PC-3 (cell line): ENCODE data around the gene GALNT2. TPM values are rescaled to one million over a fixed set of nuclear protein-coding genes. Genes with fewer than 3 reads are reported as not detected.

Experiments used
- ATAC-seq: fragments of 200-7000 bp; cut with Tn5 transposase; 2 replicates; pipeline ENCODE4 v1.9.1; 2020; ENCODE audit warnings: mild to moderate bottlenecking, moderate library complexity
- BruUV-seq: library from RNA; stranded (reverse); fragments of 400-500 nt; replicated peaks from 2 replicates; lab custom pipeline; 2021; lab: Mats Ljungman, UMichigan
- CTCF ChIA-PET: fragments of 300-600 bp; sonication (Branson Sonifier 250); formaldehyde crosslinking; loops from one replicate; lab custom pipeline; 2022; ENCODE audit warnings: antibody characterized with exemption; lab: Charles Lee
- POLR2A ChIA-PET: fragments of 300-600 bp; sonication (Branson Sonifier 250); formaldehyde crosslinking; loops from one replicate; lab custom pipeline; 2022; ENCODE audit warnings: antibody characterized with exemption; ENCODE audit not compliant: unreplicated experiment; lab: Charles Lee
- DNase-seq: peaks from one replicate; pipeline ENCODE4 v3.0.0-alpha.2; 2015
- H2AFZ ChIP-seq: fragments of 300-600 bp; sonication (generic); 2 replicates; pipeline ENCODE4 v1.6.0; 2016; ENCODE audit warnings: antibody characterized with exemption, low read length
- H3F3A ChIP-seq: fragments of 300-600 bp; sonication (generic); one replicate; pipeline ENCODE4 v1.6.0; 2017; ENCODE audit warnings: antibody characterized with exemption, low read length, control low read depth, mild to moderate bottlenecking; ENCODE audit not compliant: unreplicated experiment
- H3K27ac ChIP-seq: fragments of 300-600 bp; sonication (generic); 2 replicates; pipeline ENCODE4 v1.5.1; 2016; ENCODE audit warnings: mild to moderate bottlenecking, low read length
- H3K27me3 ChIP-seq: fragments of 300-600 bp; sonication (generic); 2 replicates; pipeline ENCODE4 v1.6.1; 2016; ENCODE audit warnings: low read length, mixed read lengths
- H3K36me3 ChIP-seq: fragments of 300-600 bp; sonication (generic); 2 replicates; pipeline ENCODE4 v1.6.1; 2016; ENCODE audit warnings: low read depth, mixed run types, low read length, mixed read lengths
- H3K4me1 ChIP-seq: fragments of 300-600 bp; sonication (generic); 2 replicates; pipeline ENCODE4 v1.5.1; 2016; ENCODE audit warnings: low read length; ENCODE audit not compliant: insufficient read depth
- H3K4me2 ChIP-seq: fragments of 300-600 bp; sonication (generic); 2 replicates; pipeline ENCODE4 v1.6.0; 2016; ENCODE audit warnings: low read length
- H3K4me3 ChIP-seq: fragments of 300-600 bp; sonication (generic); 2 replicates; pipeline ENCODE4 v1.5.1; 2016; ENCODE audit warnings: mild to moderate bottlenecking, low read length, mixed read lengths
- H3K79me2 ChIP-seq: fragments of 300-600 bp; sonication (generic); 2 replicates; pipeline ENCODE4 v1.6.1; 2017; ENCODE audit warnings: low read length, mixed read lengths
- H3K9ac ChIP-seq: fragments of 300-600 bp; sonication (generic); 2 replicates; pipeline ENCODE4 v1.6.0; 2016; ENCODE audit warnings: mild to moderate bottlenecking, low read length
- H3K9me2 ChIP-seq: fragments of 300-600 bp; sonication (generic); replicated peaks from 2 replicates; pipeline ENCODE4 v1.6.1; 2016; ENCODE audit warnings: mixed run types, low read length, mixed read lengths
- H3K9me3 ChIP-seq: fragments of 300-600 bp; sonication (generic); 2 replicates; pipeline ENCODE4 v1.6.1; 2016; ENCODE audit warnings: low read length, mixed read lengths
- H4K20me1 ChIP-seq: fragments of 300-600 bp; sonication (generic); 2 replicates; pipeline ENCODE4 v1.6.1; 2016; ENCODE audit warnings: low read length, mixed read lengths
- EZH2 ChIP-seq: fragments of 300-600 bp; sonication (generic); IDR thresholded peaks from one replicate; pipeline ENCODE4 v1.6.1; 2017; ENCODE audit warnings: antibody characterized with exemption, mild to moderate bottlenecking, low read length; ENCODE audit not compliant: unreplicated experiment
- EZH2phosphoT487 ChIP-seq: fragments of 300-600 bp; sonication (generic); IDR thresholded peaks from 2 replicates; pipeline ENCODE4 v1.6.1; 2018; ENCODE audit warnings: mild to moderate bottlenecking, antibody characterized with exemption, low read length, borderline replicate concordance
- intact Hi-C: fragments of 100-400 bp; cut with micrococcal nuclease; formaldehyde crosslinking; loops from 2 replicates; pipeline ENCODE4 v1.9.0; 2023
- total RNA-seq: library from RNA; depleted of rRNA; stranded (reverse); fragments of >200 nt; gene quantifications from 2 replicates; pipeline ENCODE4 v1.2.3, GENCODE V29; 2014
- TF ChIP-seq, protein P1 (sequence below): fragments of 300-600 bp; sonication (generic); conservative IDR thresholded peaks from 2 replicates; pipeline ENCODE4 v1.5.1; 2017; ENCODE audit warnings: antibody characterized with exemption, low read depth, mild to moderate bottlenecking, low read length

Gene GALNT2
- total RNA-seq, 1 experiment from 2014 or later: 182 TPM

DNA sequence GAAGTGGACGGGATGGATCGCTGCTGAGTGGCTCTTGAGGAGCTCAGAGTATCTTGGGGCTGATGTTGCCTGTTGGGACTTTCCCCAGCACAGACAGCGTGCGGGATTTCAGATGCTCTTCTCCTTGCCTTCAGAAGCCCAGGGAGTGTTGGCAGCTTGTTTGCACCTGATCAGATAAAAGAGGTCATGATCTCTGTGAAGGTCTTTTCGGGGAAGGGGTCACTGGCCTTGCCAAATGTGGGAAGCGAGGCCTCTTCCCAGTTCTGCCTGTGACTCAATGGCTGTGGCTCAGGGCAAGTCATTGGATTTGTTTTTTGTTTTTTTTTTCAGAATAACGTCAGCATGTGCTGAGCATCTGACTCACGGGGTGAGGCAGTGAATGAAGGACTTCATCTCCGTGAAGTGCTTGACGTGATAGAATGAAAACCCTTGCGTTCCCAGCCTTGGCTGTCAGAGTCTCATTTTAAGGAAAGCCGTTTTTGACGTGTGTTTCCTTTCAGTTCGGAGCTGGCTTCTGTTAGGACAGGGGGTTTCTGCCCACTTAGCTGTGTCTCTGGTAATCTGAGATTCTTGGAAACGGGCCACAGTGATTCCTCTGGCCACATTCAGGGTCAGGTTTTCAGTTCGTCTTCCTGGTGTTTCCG, 46.7 kb downstream of the GALNT2 start:
- peak overlapping the region; percentile 67 for H3K9ac ChIP-seq
- peak overlapping the region; percentile 82 for H3K27ac ChIP-seq
- H3K9me3 ChIP-seq: no peaks in the 10 kb centered on the region
- H4K20me1 ChIP-seq: no peaks in the 10 kb centered on the region; the same call in 1 of the 2 replicates
- peaks cover 26% of the 10 kb centered on the region for H3K4me1 ChIP-seq
- ChIA-PET CTCF (no interaction called here), POLR2A (no interaction called here)
- intact Hi-C loops: no loop called here
- H3K4me2 ChIP-seq: peak overlapping the region; percentile 56
- no peaks in the 10 kb centered on the region for H3K27me3 ChIP-seq
- BruUV-seq: no TSS peak
- DNase-seq (peak; percentile 93), ATAC-seq (peak; percentile 76)
- H3K4me3 ChIP-seq: peak overlapping the region; percentile 3; the same call in 1 of the 2 replicates
- H3K79me2 ChIP-seq: peaks cover 99% of the 10 kb centered on the region
- H3K36me3 ChIP-seq: peaks cover 35% of the 10 kb centered on the region
- H2AFZ ChIP-seq: no peak overlapping the region
- no peak for TF ChIP-seq EZH2phosphoT487
- no peak for TF ChIP-seq EZH2
- TF ChIP-seq, protein P1, sequence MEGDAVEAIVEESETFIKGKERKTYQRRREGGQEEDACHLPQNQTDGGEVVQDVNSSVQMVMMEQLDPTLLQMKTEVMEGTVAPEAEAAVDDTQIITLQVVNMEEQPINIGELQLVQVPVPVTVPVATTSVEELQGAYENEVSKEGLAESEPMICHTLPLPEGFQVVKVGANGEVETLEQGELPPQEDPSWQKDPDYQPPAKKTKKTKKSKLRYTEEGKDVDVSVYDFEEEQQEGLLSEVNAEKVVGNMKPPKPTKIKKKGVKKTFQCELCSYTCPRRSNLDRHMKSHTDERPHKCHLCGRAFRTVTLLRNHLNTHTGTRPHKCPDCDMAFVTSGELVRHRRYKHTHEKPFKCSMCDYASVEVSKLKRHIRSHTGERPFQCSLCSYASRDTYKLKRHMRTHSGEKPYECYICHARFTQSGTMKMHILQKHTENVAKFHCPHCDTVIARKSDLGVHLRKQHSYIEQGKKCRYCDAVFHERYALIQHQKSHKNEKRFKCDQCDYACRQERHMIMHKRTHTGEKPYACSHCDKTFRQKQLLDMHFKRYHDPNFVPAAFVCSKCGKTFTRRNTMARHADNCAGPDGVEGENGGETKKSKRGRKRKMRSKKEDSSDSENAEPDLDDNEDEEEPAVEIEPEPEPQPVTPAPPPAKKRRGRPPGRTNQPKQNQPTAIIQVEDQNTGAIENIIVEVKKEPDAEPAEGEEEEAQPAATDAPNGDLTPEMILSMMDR: no peak
- no peaks in the 10 kb centered on the region for H3K9me2 ChIP-seq
- no peaks in the 10 kb centered on the region for H3F3A ChIP-seq

DNA sequence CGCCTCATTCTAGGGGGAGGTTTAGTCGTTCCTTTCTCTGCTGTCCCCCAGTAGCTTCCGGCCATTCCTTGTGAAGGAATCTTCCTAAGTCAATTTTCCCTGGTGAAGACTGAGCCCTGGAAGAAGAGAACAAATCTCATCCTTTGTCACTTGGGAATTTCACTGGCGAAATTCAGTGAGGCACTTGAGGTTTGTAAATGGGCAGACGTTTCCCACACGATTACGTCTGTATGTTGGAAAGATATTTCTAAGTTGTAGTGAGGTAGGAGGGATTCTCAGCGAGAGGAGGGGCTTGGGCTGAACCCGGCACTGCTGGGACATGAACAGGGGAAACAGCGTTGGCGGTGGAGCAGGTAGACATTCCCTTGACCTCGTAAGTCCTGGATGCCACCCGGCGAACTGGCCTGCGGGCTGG, 47.2 kb downstream of the GALNT2 start:
- Histone ChIP-seq H3K9ac (peak overlapping the region; percentile 67), H3K79me2 (peaks cover 99% of the 10 kb centered on the region), H3K4me3 (peak overlapping the region; percentile 3; the same call in 1 of the 2 replicates), H3K4me2 (peak overlapping the region; percentile 56), H3K9me2 (no peaks in the 10 kb centered on the region), H3K4me1 (peaks cover 26% of the 10 kb centered on the region), H3K27me3 (no peaks in the 10 kb centered on the region), H3F3A (no peaks in the 10 kb centered on the region), H4K20me1 (no peaks in the 10 kb centered on the region; the same call in 1 of the 2 replicates), H3K27ac (peak overlapping the region; percentile 82), H2AFZ (no peak overlapping the region), H3K36me3 (peaks cover 40% of the 10 kb centered on the region), H3K9me3 (no peaks in the 10 kb centered on the region)
- no peak for DNase-seq
- POLR2A ChIA-PET: no interaction called here
- no TSS peak for BruUV-seq
- intact Hi-C loops: no loop called here
- TF ChIP-seq EZH2 (no peak), EZH2phosphoT487 (no peak)
- TF ChIP-seq, protein P1: no peak
- no peak for ATAC-seq
- CTCF ChIA-PET: no interaction called here

DNA sequence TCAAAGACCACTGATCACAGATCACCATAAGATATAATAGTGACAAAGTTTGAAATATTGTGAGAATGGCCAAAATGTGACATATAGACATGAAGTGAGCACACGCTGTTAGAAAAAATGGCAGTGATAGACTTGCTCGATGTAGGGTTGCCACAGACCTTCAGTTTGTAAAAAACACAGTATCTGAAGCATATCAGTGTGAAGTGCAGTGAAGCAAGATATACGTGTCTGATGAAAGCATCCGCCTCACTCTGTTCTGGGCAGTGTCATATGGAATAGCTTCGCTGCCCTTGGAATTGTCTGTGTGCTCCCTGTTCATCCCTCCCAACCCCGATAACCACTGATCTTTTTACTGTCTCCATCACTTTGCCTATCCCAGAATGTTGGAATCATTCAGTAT, 50.7 kb downstream of the GALNT2 start:
- CTCF ChIA-PET: no interaction called here
- peaks cover 19% of the 10 kb centered on the region for H3K4me1 ChIP-seq
- H3K9me2 ChIP-seq: no peaks in the 10 kb centered on the region
- TF ChIP-seq EZH2phosphoT487 (no peak), EZH2 (no peak)
- TF ChIP-seq, protein P1: no peak
- H3K36me3 ChIP-seq: peaks cover 52% of the 10 kb centered on the region
- POLR2A ChIA-PET: no interaction called here
- H3K27ac ChIP-seq: no peak overlapping the region
- H3K9me3 ChIP-seq: no peaks in the 10 kb centered on the region
- no TSS peak for BruUV-seq
- H3F3A ChIP-seq: no peaks in the 10 kb centered on the region
- H2AFZ ChIP-seq: no peak overlapping the region
- no peaks in the 10 kb centered on the region for H3K27me3 ChIP-seq
- H3K9ac ChIP-seq: no peak overlapping the region
- no peak for ATAC-seq
- H3K4me2 ChIP-seq: no peak overlapping the region
- peaks cover 99% of the 10 kb centered on the region for H3K79me2 ChIP-seq
- DNase-seq: no peak
- intact Hi-C loops: no loop called here
- H3K4me3 ChIP-seq: no peak overlapping the region
- no peaks in the 10 kb centered on the region for H4K20me1 ChIP-seq
